ENCODE measurements around the gene ATP6V1G3. TPM values are rescaled to one million over a fixed set of nuclear protein-coding genes. Genes with fewer than 3 reads are reported as not detected.

Gene ATP6V1G3
- total RNA-seq, 4 donors from 2014 or later, result not detected

DNA sequence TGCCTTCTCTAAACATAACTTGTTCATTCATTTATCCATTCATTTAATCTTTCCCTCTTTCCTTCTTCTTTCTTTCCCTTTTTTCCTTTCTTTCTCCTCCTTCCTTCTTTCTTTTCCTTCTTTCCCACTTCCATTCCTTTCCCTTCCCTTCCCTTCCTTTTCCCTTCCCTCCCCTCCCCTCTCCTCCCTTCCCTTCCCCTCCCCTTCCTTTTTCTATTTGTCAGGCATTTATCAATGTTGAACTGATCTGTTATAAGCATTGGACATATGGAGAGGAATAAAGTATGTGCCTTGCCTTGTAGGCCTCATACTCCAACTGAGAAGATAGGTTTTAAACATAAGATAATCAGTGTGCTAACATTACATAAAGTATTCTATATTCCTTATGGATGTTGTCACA lies 23.7 kb upstream of the ATP6V1G3 start:
- intact Hi-C loops (cut with DNase I), result no loop called here
- no peak for DNase-seq (ENCODE audit: extremely low spot score)
- Histone ChIP-seq H3K4me3 (no peak overlapping the region), H3K27ac (replicated peaks in 1 of 4) (no peak overlapping the region), H3K36me3 (no peaks in the 10 kb centered on the region), H3K27me3 (no peaks in the 10 kb centered on the region), H3K4me1 (no peaks in the 10 kb centered on the region), H3K9me3 (no peaks in the 10 kb centered on the region)
- TF ChIP-seq POLR2A (IDR thresholded peaks at IDR 0.05; ENCODE audit: low read depth), result no peak
- no peak for TF ChIP-seq CTCF (IDR thresholded peaks at IDR 0.05)
- no peak for TF ChIP-seq POLR2AphosphoS5 (IDR thresholded peaks at IDR 0.05)
- no peak for TF ChIP-seq EP300 (IDR thresholded peaks at IDR 0.05)

GRCh38 chr1:198563583-198563982 lies 23.1 kb upstream of the ATP6V1G3 start:
- no peaks in the 10 kb centered on the region for H3K36me3 ChIP-seq
- TF ChIP-seq POLR2A (IDR thresholded peaks at IDR 0.05; ENCODE audit: low read depth), result no peak
- no peak for TF ChIP-seq POLR2AphosphoS5 (IDR thresholded peaks at IDR 0.05)
- TF ChIP-seq CTCF (IDR thresholded peaks at IDR 0.05), result no peak
- no peak for TF ChIP-seq EP300 (IDR thresholded peaks at IDR 0.05)
- no peaks in the 10 kb centered on the region for H3K9me3 ChIP-seq
- no peaks in the 10 kb centered on the region for H3K27me3 ChIP-seq
- DNase-seq (ENCODE audit: extremely low spot score), result no peak
- H3K4me3 ChIP-seq, result no peak overlapping the region
- intact Hi-C loops (cut with DNase I), result no loop called here
- H3K4me1 ChIP-seq, result no peaks in the 10 kb centered on the region
- WGBS, result 56% methylated on average over 1 of the region's 1 CpG
- no peak overlapping the region for H3K27ac ChIP-seq (replicated peaks in 1 of 4)

GRCh38 chr1:198560161-198560560 lies 19.7 kb upstream of the ATP6V1G3 start:
- intact Hi-C loops (cut with DNase I), result no loop called here
- H3K27me3 ChIP-seq, result no peaks in the 10 kb centered on the region
- WGBS, result 45% methylated on average over 2 of the region's 2 CpGs
- H3K36me3 ChIP-seq, result no peaks in the 10 kb centered on the region
- no peaks in the 10 kb centered on the region for H3K4me1 ChIP-seq
- H3K4me3 ChIP-seq, result no peak overlapping the region
- DNase-seq (ENCODE audit: extremely low spot score), result no peak
- no peak overlapping the region for H3K27ac ChIP-seq (replicated peaks in 1 of 4)
- no peaks in the 10 kb centered on the region for H3K9me3 ChIP-seq
- TF ChIP-seq POLR2AphosphoS5 (IDR thresholded peaks at IDR 0.05) (no peak), POLR2A (IDR thresholded peaks at IDR 0.05; ENCODE audit: low read depth) (no peak), EP300 (IDR thresholded peaks at IDR 0.05) (no peak), CTCF (IDR thresholded peaks at IDR 0.05) (no peak)

DNA sequence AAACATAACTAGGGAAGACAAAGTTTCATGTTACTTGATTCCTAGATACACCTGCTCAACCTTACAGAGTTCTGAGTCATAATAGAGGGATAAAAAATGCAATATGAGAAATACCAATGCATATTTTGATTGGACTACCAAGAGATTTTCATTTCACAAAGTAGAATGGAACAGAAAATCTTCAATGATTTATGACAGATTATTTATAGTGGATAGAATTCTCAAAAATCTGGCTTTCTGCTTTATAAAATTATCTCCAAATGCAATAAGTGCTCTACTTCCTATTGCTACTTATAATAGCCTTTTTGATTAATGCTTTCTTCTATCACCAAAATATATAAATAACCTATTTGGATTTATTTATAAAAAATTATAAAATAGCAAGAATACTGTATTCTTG lies 18.9 kb upstream of the ATP6V1G3 start:
- H3K27me3 ChIP-seq, result no peaks in the 10 kb centered on the region
- intact Hi-C loops (cut with DNase I), result no loop called here

More for the DNA sequence above, 18.9 kb upstream of the ATP6V1G3 start:
- H3K4me1 ChIP-seq, result no peaks in the 10 kb centered on the region
- no peaks in the 10 kb centered on the region for H3K36me3 ChIP-seq
- no peak for DNase-seq (ENCODE audit: extremely low spot score)
- H3K9me3 ChIP-seq, result no peaks in the 10 kb centered on the region
- TF ChIP-seq POLR2AphosphoS5 (IDR thresholded peaks at IDR 0.05), result no peak
- TF ChIP-seq POLR2A (IDR thresholded peaks at IDR 0.05; ENCODE audit: low read depth), result no peak
- no peak for TF ChIP-seq CTCF (IDR thresholded peaks at IDR 0.05)
- no peak for TF ChIP-seq EP300 (IDR thresholded peaks at IDR 0.05)
- H3K27ac ChIP-seq (replicated peaks in 1 of 4), result no peak overlapping the region
- no peak overlapping the region for H3K4me3 ChIP-seq
